ENCODE data around the gene ZMIZ1.

Gene ZMIZ1

DNA sequence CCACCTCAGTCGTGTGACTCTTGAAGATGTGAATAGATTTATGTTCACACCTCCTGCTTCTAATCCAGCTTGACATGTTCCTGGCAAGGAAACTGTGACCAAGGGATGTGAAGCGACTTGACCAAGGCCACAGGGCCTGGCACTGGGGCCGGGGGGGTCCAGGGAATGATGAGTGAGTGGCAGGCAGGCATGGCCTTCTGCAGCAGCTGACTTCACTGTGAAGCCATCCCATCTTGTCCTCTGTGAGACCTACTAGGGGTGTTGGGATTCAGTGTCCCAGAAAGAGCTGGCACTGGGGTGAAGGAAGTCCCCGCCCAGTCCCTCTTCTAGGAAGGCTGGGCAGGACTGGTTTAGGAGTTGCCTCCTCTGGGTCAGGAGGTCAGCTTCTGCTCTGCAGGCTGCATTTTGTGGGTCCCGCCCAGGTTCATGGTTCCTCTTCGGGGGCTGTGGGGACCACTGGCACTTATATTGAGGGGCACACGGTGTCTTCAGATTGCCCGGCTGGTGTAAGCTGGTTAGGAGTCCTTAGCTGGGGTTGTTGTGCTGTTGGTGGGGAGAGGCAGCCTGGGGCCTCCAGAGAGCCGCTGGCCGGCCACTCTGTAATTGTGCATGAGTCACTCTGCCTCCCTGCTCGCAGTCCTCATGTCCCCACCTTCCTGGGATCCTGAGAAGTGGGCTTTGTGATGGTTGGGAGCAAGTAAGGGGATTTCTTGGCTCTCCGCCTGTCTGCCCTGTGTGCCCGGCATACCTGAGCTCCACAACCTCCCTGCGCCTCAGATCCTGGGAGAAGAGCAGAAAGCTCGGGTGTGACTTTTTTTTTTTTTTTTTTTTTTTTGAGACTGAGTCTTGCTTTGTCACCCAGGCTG is 11.0 kb downstream of the ZMIZ1 start:
- DNase-seq (ENCODE audit: low spot score), result no peak

DNA sequence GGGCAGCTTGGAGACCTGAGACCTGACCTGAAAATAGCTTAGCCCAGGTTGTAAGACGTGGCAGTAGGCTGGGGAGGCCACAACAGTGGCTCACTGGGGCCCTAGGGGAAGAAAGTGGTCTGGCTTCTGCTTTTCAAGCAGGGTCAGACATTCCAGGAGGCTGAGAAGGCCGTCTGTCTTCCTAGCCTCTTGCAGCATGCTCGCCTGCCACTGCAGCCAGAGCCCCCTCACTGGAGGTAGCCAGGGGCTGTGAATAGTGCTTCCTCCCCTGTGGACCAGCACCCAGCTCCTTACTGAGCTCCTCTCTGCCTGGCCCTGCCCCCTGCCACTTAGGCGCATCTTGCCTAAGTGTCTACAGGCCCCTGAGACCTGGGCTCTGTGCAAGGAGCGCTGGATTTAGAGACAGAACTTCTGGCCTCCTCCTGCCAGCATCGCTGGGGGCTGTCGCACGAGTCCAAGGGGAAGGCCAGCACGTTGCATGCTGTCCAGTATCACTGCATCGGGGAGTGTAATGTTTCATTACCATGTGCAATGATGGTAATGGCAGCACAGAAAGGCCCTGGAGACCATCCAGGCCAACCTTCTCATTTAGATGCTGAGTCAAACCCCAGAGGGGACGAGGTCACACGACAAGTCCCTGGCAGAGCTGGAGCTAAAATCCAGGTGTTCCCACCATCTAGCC is 12.7 kb downstream of the ZMIZ1 start:
- no peak for DNase-seq (ENCODE audit: low spot score)

DNA sequence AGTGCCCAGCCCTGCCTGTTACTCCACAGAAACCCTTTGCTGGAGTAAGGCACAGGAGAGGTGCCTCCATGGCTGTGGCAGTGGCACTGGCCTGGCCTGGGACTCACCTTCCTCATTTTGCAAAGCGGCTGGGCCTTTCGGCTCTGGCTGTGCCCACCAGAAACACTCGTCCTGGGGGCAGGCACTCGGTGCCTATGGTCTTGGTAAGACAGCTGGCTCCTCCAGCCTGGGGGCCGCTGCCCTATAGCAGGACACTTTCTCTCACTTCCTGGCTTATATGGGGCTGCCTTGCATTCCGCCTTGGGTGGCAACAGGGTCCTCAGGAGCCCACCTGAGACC is 13.2 kb downstream of the ZMIZ1 start:
- no peak for DNase-seq (ENCODE audit: low spot score)

DNA sequence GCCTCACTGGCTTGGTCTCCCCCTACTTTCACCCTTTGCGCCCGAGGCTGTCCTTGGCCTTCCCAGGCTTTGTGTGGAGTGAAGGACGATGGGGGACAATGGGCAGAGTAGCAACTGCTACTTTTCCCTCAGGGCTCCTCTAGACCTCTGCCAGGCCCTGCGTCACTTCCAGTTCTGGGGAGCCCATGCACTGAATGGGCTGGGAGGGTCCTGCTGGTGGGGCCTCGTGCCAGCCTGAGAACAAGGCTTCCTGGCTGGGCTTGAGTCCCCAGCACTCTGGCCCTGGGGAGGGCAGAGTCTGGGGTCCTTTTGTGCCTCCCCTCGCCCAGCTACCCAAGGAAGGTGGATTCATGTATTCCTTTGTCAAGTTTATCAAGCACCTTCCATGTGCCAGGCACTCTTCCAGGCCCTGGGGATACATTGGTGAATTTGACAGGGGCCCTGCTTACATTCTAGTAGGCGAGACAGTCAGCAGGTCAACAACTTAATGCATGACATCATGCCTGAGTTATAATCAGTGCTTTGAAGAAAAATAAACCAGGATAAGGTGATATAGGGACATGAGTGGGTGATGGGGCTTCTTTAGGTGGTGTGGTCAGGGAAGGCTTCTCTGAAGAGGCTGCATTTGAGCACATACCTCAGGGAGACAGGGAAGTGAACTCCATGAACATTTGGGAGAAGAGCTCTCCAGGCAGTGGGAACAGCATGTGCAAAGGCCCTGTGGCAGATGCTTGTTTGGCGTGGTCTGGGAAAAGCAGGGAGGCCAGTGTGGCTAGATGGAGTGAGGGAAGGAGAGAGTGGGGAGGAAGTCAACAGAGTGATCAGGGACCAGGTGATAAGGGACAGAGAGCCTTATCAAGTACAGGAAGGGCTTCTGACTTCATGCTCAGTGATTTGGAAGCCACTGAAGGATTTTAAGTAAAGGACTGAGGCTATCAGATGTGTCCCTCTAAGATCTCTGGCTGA is 14.1 kb downstream of the ZMIZ1 start:
- no peak for DNase-seq (ENCODE audit: low spot score)

DNA sequence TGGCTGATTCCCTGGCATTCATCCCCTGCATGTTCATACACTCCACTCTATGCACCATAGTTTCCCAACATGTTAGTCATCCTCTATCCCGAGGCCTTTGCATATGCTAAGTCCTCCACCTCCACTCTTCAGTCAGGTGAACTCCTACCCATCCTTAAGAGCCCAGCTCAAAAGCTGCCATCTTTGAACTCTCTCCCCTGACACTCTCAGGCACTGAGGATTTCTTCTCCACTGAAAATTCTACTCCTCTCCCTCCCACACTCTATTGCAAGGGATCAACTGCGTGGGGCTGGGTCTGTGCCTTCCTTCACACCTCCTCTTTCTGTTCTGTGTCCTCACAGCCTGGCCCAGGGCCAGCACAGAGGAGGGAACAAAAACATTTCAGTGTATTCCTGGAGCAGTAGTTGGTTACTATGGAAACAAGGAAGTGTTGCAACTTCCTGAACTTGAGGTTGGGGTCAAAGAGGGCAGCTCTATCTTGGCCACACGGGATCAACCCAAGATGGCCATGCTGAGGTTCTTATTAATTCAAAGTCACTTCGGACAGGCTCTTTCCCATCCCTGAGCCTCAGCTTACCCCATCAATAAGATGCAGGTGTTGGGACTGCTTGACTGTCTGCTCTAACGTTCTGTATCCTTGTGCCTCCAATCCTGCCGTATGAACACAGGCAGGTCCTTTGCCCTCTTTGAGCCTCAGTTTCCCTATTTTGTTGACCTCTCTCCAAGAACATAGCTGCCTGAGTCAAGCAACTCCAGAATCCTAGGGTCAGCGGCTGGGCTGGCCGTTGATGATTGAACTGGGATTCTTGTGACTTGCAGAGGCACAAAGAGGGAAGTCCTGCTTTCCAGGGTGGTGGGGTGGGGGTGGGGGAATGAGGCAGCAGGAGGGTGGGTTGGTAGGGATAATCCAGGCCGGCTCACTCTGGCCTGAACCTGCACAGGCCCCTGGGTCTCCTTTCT is 15.5 kb downstream of the ZMIZ1 start:
- peak; percentile 67 for DNase-seq (ENCODE audit: low spot score)

DNA sequence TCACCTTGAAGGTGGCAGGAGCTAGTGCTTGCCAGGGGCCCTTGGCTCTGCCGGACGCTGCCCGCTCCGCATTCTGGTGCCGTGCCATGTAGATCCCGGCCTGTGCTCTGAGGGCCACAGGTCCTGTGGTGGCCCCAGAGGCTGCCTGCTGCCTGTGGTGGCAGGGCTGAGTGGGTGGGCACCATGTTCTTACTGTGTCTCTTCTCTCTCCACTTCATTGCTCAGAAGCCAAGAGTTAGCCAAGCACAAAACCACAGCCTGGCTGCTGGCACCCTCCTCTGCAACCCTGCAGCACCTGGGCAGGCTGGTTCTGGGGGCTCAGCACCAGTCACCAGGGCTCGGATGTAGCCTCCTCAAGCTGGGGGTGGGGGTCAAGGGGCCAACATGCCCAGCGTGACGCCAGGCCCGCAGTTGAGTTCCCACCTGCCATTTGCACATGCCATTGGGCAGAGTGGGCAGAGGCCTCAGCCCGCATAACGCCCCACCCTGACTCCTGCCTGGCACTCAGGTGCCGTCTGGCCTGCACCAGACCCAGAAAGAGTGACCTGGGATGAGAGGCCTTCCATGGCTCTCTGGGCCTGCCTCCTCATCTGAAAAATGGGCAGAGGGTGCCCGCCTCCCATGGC is 16.3 kb downstream of the ZMIZ1 start:
- no peak for DNase-seq (ENCODE audit: low spot score)

DNA sequence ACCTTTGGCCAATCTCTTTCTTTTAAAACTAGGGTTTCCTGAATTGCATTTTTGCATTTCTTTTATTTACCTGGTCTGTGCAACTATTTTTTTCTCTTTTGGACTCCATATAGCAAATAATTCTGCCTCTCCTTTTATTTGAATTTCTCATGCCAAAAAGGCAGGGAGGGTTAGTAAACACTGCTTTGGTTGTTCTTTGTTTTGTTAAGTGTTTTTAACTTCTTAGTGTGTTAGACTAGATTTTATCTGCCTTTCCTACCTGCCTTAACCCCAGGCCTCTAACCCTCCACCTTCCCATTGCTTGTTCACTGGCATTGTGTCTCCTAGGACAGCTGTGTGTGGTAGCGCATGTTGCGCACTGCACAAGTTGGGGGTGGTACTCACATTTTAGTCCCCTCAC is 18.1 kb downstream of the ZMIZ1 start:
- no peak for DNase-seq (ENCODE audit: low spot score)

DNA sequence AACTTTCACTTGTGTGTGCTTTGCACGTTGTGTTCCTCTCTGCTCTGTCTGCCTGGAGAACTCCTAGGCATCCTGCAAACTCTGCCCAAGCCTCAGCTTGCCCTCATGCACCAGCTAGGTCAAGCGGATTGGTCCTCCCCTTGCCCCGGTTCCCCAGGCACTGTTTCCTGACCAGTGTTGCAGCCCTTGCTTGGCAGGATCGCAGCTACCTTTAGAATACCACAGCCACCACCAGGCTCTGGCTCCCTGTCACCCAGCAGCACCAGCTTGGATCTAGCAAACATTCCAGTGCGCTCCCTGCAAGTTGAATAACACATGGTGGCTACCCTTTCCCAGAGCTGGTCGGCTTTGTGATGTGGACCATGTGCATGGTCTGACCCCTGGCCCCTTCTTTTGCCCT is 19.0 kb downstream of the ZMIZ1 start:
- no peak for DNase-seq (ENCODE audit: low spot score)

DNA sequence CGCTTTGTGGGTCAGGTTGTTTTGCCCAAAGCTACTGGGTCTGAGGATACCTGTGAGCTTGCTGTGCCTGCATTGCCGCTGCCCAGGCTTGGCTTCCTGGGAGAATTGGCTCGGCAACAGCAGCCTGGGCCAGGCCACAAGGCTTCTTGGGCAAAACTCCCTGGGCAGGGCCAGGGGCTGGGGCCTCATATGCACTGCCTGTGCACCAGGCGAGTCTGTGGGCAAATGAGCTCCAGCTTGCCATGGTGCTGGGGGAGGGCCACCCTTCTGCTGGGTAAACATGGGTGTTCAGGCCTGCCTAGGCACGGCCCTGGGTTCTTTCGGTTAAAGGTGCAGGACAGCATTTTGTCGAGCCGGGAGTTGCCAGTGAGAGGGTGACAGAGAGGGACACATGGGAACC is 19.4 kb downstream of the ZMIZ1 start:
- DNase-seq (ENCODE audit: low spot score), result no peak

DNA sequence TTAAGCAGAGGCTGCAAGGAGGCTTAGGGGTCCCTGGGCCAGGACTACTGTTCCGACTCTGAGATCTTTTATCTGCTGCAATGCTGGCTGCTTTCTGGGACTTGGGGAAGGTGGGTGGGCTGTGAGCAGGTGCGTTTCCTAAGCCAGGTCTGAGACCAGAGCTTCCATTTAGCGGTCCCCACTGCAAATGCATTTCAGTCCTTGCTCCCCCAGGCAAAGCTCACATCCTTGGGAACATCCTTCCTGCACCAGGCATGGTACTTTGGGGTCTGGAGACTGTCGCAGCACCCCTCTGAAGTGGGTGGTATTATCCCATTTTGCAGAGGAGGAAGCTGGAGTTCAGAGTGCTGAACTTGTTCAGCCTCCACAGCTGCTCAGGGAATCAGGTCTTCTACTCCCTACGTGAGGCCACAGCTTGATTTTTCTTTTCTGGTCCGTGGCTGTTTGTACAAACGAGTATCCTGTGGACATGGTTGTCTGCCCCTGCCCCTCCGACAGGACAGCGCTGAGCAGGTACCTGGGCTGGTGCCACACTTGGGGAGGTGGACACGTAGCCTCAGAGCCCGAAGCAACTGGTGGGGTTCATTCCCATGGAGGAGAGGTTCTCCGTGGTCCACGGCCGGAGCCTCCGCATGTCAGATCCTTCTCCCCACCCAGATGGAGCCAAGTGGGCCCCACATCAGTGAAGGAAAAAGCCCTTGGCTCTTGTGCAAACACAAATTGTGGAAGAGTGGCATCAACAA is 20.0 kb downstream of the ZMIZ1 start:
- no peak for DNase-seq (ENCODE audit: low spot score)

DNA sequence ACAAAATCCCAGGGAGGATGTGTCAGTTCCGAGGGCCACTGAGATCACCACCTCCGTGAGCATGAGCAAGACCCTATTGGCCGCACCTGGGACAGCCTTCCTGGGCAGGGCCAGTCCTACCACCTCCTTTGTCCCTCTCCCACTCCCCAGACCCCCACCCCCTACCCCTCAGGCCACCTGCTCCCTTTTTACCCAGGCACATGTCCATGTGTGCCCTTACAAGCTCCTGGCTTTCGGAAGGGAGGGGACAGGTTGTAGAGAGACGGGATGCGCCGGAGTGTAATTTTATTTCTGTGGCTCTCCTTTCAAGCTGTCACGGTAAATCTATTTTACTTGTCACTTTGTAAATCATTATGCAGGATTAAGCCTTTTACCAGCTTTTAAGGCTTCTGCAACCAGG is 20.9 kb downstream of the ZMIZ1 start:
- DNase-seq (ENCODE audit: low spot score), result no peak

DNA sequence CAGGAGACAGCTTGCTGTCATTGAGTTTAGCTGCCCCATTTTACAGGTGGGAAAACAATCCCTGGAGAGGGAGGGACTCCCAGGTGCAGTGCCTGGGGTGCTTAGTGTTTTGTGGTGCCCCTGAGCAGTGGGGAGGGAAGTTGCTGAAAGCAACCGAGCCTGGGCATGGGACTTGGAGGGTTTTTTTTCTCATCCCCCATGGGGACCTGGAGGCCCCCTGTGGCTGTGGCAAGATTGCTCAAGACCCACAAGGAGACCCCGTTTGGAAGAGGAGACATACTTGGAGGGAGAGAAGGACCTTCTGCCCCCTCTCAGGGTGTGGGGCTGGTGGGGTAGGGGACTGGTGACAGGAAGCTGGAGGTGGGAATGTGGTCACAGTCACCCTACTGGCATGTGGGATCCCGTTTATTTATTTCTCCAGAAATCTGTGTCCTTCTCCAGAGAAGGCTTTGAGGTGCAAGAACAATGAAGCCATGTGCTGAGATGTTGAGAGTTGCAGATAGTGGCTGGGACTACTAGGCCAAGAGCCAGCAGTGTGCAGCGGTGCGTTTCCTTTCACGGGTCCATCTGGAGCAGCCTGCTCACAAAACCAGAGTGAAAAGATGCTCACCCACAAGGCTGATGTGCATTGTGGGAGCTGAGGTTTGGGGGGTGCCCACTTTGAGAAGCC is 21.5 kb downstream of the ZMIZ1 start:
- DNase-seq (ENCODE audit: low spot score), result no peak

DNA sequence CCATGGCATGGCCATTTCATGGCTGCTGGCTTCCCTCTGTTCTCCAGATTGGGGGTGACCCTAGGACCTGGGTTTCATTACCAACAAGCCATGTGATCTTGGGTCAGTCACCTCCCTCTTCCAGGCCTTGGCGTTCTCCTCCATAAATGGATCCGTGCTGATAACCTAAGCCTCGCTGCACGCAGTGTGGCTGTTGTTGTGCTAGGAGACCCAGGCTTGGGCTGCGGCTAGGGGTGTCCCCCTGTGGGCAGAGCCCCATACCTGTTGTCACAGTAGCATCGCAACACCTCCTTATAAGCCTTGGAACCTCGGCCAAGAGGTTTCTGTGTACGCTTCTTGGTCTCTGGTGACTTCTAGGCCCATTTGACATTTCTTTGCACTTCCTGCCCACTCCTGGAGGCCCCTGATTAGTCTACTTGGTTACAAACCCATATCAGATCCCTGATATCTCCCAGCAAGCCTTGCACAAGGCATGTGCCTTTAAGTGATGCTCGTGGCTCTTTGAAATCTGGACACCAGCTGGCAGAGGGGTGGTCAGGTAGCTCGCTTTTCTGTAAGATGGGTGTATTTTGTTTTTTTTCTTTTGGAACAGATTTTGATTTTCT is 23.6 kb downstream of the ZMIZ1 start:
- no peak for DNase-seq (ENCODE audit: low spot score)

DNA sequence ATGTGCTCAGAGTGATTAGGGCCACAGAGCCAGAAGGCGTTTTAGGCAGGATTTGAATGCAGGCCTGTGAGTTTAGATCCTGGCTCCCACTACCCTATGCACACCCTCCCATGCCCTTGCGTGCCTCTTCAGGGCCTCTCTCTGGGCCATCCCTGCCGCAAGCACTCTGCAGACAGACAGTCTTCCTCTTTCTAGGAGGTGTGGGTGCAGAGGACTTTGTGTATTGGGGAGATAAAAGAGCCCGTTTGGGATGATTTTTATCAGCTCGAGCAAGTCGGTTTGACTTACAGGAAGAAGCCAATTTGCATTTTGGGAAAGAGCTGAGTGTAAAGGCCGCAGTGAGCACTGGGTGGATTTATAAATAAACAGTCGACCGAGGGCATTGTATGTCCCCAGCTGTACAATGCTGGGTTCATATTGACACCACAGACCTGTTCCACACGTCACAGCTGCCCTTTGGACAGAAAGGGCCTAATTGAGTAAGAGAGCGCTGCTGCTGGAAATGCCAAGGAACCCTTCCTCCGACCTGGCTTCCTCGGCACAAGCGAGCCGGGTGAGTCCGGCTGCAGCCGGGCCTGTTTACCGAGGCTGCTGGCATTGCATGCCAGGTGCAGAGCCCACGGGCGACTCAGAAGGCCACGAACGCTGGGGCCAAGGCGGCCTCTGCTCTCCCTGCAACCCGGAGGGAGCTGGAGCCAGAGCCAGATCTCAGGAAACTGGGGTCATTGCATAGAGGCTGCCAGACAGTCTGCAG is 25.1 kb downstream of the ZMIZ1 start:
- peak; percentile 44 for DNase-seq (ENCODE audit: low spot score)

DNA sequence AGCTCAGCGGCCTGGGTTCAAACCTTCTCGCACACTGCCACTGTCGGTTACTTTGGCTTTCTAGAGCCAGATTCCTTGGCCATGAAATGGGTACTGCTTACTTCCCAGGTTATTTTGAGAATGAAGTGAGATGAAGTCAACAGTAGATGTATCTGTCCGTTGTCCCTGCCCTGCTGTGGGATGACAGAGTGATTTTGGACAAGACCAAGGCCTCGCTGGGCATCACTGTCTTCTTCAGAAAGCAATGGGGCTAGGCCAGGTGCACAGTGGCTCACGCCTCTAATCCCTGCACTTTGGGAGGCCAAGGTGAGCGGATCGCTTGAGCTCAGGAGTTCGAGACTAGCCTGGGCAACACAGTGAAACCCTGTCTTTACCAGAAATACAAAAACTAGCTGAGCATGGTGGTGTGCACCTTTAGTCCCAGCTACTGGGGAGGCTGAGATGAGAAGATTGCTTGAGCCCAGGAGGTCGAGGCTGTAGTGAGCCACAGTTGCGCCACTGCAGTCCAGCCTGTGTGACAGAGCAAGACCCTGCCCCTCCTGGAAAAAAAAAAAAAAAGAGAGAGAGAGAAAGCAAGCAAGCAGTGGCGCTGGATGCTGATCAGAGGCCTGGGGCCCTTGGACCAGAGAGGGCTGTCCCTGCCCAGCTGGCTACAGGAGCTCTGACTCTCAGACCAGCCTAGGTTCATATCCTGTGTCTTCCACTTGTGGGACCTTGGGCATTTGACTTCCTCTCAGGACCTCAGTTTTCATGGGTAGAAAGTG is 25.8 kb downstream of the ZMIZ1 start:
- DNase-seq (ENCODE audit: low spot score), result no peak

DNA sequence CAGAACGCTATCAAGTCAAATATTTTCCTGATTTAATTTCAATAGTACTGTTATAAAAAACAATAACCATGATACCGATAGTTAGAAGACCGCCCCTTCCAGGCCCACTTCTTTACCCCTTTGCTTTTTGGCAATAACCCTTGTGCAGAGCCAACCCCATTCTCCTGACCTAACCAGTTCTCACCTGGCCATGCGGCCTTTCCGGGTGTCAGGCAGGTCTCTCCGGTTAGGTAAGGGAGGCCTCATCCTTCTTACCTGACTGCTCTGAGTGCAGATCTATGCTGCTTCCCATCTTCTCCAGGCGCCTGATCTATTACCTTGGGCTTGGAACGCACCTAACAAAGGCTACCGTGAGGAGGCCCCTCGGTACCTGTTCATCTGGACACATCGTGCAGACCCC is 26.6 kb downstream of the ZMIZ1 start:
- DNase-seq (ENCODE audit: low spot score), result no peak

DNA sequence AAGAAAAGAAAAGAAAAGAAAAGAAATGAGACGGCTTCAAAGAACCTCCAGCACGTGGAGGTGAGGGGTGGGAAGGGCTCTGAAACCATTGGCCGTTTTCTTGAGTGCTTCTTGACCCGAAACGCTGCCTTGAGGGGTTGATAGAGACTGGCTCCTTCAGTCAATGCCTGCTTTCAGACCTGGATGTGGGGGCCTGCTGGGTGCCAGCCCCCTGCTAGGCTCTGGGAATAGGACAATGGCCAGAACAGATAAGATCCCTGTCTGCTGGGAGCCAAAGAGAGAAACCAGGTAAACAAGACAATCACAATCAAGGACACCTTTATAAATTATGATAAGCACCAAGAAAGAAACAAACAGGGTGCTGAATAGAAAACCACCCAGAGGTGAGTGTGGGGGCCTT is 27.7 kb downstream of the ZMIZ1 start:
- DNase-seq (ENCODE audit: low spot score), result no peak

All from globus pallidus (tissue), 1 donor.